Parathyroid adenoma (tissue), 2 donors: Measurements from ENCODE around the gene NME2.

Experiments
- H2AFZ ChIP-seq: fragments of 300-600 bp; sonication (generic); one replicate; pipeline ENCODE4 v1.7.0; 2017; ENCODE audit warnings: antibody characterized with exemption, mild to moderate bottlenecking
- H3K27ac ChIP-seq: fragments of 300-600 bp; sonication (generic); one replicate; pipeline ENCODE4 v1.7.0; 2017
- H3K27me3 ChIP-seq: fragments of 300-600 bp; sonication (generic); one replicate; pipeline ENCODE4 v1.7.0; 2017; ENCODE audit warnings: low read length; ENCODE audit not compliant: control insufficient read depth, insufficient read depth
- H3K36me3 ChIP-seq: fragments of 300-600 bp; sonication (generic); one replicate; pipeline ENCODE4 v1.7.0; 2017; ENCODE audit warnings: low read length; ENCODE audit not compliant: control insufficient read depth, insufficient read depth
- H3K4me1 ChIP-seq: fragments of 300-600 bp; sonication (generic); one replicate; pipeline ENCODE4 v1.7.0; 2017; ENCODE audit warnings: control low read depth
- H3K4me2 ChIP-seq: fragments of 300-600 bp; sonication (generic); one replicate; pipeline ENCODE4 v1.7.0; 2017; ENCODE audit warnings: low read length
- H3K4me3 ChIP-seq: fragments of 300-600 bp; sonication (generic); one replicate; pipeline ENCODE4 v1.7.0; 2017; ENCODE audit warnings: low read depth, low read length
- H3K79me2 ChIP-seq: fragments of 300-600 bp; sonication (generic); one replicate; pipeline ENCODE4 v1.7.0; 2017; ENCODE audit warnings: control low read depth
- H3K9ac ChIP-seq: fragments of 300-600 bp; sonication (generic); one replicate; pipeline ENCODE4 v1.7.0; 2017; ENCODE audit warnings: mild to moderate bottlenecking
- H3K9me3 ChIP-seq: fragments of 300-600 bp; sonication (generic); one replicate; pipeline ENCODE4 v1.7.0; 2017; ENCODE audit warnings: low read length; ENCODE audit not compliant: control insufficient read depth
- TF ChIP-seq, protein P1 (sequence below): fragments of 300-600 bp; sonication (generic); IDR thresholded peaks from one replicate; pipeline ENCODE4 v1.7.0; 2017; ENCODE audit warnings: antibody characterized with exemption, mild to moderate bottlenecking
- donor health status: primary hyperparathyroidism.

The NME2 gene

DNA sequence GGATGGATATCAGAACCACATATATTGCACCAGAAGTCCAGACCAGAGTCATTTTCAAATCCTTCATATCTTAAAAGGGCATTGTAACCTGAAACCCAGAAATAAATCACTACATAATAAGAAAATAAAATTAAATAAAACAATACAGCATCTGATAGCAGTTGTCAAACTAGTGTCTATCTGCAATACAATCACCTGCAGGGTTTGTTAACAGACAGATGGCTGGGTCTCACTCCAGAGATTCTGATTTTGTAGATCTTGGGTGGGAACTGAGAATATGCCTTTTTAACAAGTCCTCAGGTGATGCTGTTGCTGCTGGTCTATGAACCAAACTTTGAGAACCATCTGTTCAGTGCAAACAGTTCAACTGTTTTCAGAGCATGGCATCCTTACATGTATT, 37.6 kb downstream of the NME2 start:
- Histone ChIP-seq H3K4me3 (no peak overlapping the region), H3K9me3 (no peaks in the 10 kb centered on the region), H3K27me3 (no peaks in the 10 kb centered on the region), H3K9ac (no peak overlapping the region), H3K27ac (no peak overlapping the region), H2AFZ (no peak overlapping the region), H3K79me2 (no peaks in the 10 kb centered on the region), H3K4me2 (no peak overlapping the region), H3K4me1 (no peaks in the 10 kb centered on the region), H3K36me3 (no peaks in the 10 kb centered on the region)
- TF ChIP-seq, protein P1, sequence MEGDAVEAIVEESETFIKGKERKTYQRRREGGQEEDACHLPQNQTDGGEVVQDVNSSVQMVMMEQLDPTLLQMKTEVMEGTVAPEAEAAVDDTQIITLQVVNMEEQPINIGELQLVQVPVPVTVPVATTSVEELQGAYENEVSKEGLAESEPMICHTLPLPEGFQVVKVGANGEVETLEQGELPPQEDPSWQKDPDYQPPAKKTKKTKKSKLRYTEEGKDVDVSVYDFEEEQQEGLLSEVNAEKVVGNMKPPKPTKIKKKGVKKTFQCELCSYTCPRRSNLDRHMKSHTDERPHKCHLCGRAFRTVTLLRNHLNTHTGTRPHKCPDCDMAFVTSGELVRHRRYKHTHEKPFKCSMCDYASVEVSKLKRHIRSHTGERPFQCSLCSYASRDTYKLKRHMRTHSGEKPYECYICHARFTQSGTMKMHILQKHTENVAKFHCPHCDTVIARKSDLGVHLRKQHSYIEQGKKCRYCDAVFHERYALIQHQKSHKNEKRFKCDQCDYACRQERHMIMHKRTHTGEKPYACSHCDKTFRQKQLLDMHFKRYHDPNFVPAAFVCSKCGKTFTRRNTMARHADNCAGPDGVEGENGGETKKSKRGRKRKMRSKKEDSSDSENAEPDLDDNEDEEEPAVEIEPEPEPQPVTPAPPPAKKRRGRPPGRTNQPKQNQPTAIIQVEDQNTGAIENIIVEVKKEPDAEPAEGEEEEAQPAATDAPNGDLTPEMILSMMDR: no peak

DNA sequence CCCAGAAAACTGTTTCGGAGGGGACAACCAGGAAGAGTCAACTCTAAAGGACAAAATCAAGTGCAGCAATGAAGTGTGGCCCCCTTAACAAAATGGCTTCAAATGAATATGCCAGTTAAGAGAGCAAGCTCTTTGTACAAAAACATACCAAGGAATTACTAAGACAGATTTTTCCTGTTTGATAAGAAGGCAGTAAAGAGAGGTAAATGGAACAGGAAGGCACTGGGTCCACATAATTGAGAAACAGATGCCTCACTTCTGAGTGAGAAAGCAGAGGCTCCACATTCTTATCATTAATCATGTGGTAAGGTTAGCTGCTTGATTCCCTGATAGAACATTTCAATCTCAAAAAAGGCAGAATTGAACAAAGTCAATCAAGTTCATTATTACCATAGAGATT, 48.7 kb downstream of the NME2 start:
- no peak overlapping the region for H3K4me2 ChIP-seq
- no peak overlapping the region for H3K9ac ChIP-seq
- no peaks in the 10 kb centered on the region for H3K9me3 ChIP-seq
- no peak overlapping the region for H3K4me3 ChIP-seq
- no peaks in the 10 kb centered on the region for H3K4me1 ChIP-seq
- TF ChIP-seq, protein P1: no peak
- no peak overlapping the region for H2AFZ ChIP-seq
- no peak overlapping the region for H3K27ac ChIP-seq
- no peaks in the 10 kb centered on the region for H3K27me3 ChIP-seq
- no peaks in the 10 kb centered on the region for H3K36me3 ChIP-seq
- no peaks in the 10 kb centered on the region for H3K79me2 ChIP-seq

DNA sequence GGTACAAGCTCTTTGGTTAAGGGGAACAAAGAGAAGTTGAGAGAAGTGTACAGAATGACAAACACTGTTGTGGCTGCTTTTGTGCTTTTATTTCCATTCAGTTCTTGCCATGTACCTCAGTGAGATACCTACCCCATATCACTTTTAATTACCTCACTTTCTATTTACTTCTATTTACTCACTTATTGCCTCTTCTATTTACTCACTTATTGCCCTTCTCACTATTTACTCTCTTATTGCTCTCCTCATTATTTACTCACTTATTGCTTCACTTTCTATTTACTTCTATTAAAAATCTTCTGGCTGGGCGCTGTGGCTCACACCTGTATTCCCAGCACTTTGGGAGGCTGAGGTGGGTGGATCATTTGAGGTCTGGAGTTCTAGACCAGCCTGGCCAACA, 51.7 kb downstream of the NME2 start:
- Histone ChIP-seq H2AFZ (no peak overlapping the region), H3K4me1 (no peaks in the 10 kb centered on the region), H3K9ac (no peak overlapping the region), H3K9me3 (no peaks in the 10 kb centered on the region), H3K79me2 (peaks cover 2% of the 10 kb centered on the region), H3K36me3 (no peaks in the 10 kb centered on the region), H3K27me3 (no peaks in the 10 kb centered on the region), H3K4me2 (no peak overlapping the region), H3K27ac (no peak overlapping the region), H3K4me3 (no peak overlapping the region)
- TF ChIP-seq, protein P1: no peak

DNA sequence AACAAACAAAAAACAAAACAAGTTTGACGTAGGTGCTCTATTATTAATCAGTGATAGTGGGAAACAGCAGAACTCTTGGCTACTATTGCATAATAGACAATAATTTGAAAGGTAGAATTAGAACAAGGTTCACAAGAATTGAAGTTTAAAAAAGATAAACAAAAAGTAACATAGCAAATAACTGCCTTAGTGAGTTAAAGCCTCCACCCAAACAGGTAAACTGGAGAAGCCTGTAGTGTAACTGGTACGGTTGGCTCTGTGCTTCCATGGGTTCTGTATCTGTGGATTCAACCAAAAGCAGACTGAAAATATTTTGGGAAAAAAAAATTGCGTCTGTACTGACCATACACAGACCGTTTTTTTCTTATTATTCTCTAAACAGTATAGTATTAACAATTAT, 55.1 kb downstream of the NME2 start:
- TF ChIP-seq, protein P1: no peak
- H2AFZ ChIP-seq: no peak overlapping the region
- no peak overlapping the region for H3K4me3 ChIP-seq
- no peaks in the 10 kb centered on the region for H3K36me3 ChIP-seq
- H3K27me3 ChIP-seq: no peaks in the 10 kb centered on the region
- H3K4me2 ChIP-seq: no peak overlapping the region
- H3K4me1 ChIP-seq: peaks cover 5% of the 10 kb centered on the region
- H3K79me2 ChIP-seq: peaks cover 2% of the 10 kb centered on the region
- no peaks in the 10 kb centered on the region for H3K9me3 ChIP-seq
- H3K9ac ChIP-seq: no peak overlapping the region
- no peak overlapping the region for H3K27ac ChIP-seq
